Tibial nerve (tissue), 4 donors: ENCODE measurements around the gene TSSK2. TPM values are rescaled to one million over a fixed set of nuclear protein-coding genes. Genes with fewer than 3 reads are reported as not detected.
A peak's percentile ranks its signal among the peaks of the same experiment; 100 is the strongest.

ENCODE experiments used
- DNase-seq, 2 donors: peaks; one replicate each; pipeline ENCODE4 v3.0.0-alpha.2; 2019; ENCODE audit warnings: low spot score in 2 of 2
- H3K27ac ChIP-seq, 4 donors: fragments of 200-600 bp; sonication (generic) in 3 of 4; one replicate each; pipeline ENCODE4 v1.5.1; 2017 to 2019; ENCODE audit warnings: mild to moderate bottlenecking in 1 of 4
- H3K27me3 ChIP-seq, 2 donors: fragments of 200-600 bp; sonication (generic) in 1 of 2; one replicate each; pipeline versions ENCODE4 v1.5.1 to v1.6.0; 2017 to 2019
- H3K36me3 ChIP-seq, 3 donors: fragments of 200-600 bp; sonication (generic); one replicate each; pipeline ENCODE4 v1.5.1; 2018 to 2019
- H3K4me1 ChIP-seq, 4 donors: fragments of 200-600 bp; sonication (generic) in 3 of 4; one replicate each; pipeline ENCODE4 v1.5.1; 2017 to 2019
- H3K4me3 ChIP-seq, 4 donors: fragments of 200-600 bp; sonication (generic) in 3 of 4; one replicate each; pipeline ENCODE4 v1.5.1; 2017 to 2019; ENCODE audit warnings: mild to moderate bottlenecking in 1 of 4, moderate library complexity in 1 of 4
- H3K9me3 ChIP-seq, 4 donors: fragments of 200-600 bp; sonication (generic) in 3 of 4; one replicate each; pipeline ENCODE4 v1.5.1; 2017 to 2019
- CTCF ChIP-seq, 5 experiments: fragments of 200-600 bp in 3 of 5; fragments of 450-650 bp in 2 of 5; sonication (generic) in 3 of 5; IDR thresholded peaks; one replicate each; pipeline ENCODE4 v1.5.1; 2016 to 2019; ENCODE audit warnings: antibody characterized with exemption in 5 of 5, mild to moderate bottlenecking in 3 of 5, moderate library complexity in 2 of 5
- EP300 ChIP-seq, 2 donors: sonication (generic); formaldehyde crosslinking; IDR thresholded peaks; one replicate each; pipeline ENCODE4 v1.6.1; 2017; ENCODE audit warnings: antibody characterized with exemption in 2 of 2, mild to moderate bottlenecking in 1 of 2
- POLR2A ChIP-seq, 2 donors: fragments of 450-650 bp; IDR thresholded peaks; one replicate each; pipeline ENCODE4 v1.6.1; 2017; ENCODE audit warnings: antibody characterized with exemption in 2 of 2, mild to moderate bottlenecking in 2 of 2, moderate library complexity in 2 of 2
- WGBS, 2 donors: methylation state at CpG; one replicate each; pipeline ENCODE4 v1.1.5; 2018; 5-methylcytosine and 5-hydroxymethylcytosine counted together
- total RNA-seq, 4 donors: library from RNA; depleted of rRNA; stranded (reverse); fragments of >200 nt; gene quantifications; one replicate each; pipeline ENCODE4 v1.1.0, GENCODE V29; 2016

The TSSK2 gene
- total RNA-seq, 4 donors from 2014 or later: 0.30 TPM; not detected in 3

DNA sequence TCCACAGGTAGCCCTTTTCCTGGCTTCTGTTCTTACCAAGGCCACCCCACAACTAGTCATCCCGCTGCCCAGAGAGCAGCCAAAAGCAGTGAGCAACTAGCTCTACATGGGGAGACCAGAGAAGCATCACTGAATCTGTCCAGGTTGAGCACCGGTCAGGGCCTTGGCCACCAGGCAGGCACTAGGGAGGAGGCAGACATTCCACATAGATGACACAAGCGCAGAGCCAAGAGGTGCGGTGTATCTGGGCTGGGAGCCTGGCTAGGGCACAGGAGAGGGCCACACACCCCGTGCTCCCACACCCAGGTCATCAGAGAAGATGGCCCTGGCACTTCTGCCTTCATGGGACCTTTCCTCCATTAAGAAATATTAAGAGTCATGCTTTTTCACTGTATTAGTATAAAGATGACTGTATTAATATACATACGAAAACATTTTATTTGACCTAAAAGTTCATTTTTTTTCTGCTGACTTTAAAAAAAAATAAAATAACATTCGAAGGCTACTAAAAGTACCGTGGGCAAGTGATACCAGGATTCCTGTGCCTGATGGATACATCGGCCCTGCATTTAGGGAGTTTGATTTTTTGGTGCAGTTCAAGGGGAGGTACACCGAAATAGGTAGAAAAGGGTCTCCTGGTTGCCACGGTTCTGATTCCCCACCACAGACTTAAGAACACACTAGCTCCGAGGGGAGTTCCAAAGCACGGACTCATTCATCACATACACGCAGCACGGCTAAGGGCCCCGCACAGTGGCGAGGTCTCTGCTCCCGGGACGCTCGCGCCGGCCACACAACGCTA, 10.1 kb upstream of the TSSK2 start:
- Histone ChIP-seq H3K4me3 (peak overlapping the region; percentile 71 to 93 (median 79)), H3K27me3 (no peaks in the 10 kb centered on the region), H3K9me3 (no peaks in the 10 kb centered on the region), H3K27ac (peak overlapping the region; percentile 72 to 95 (median 92)), H3K36me3 (no peaks in the 10 kb centered on the region), H3K4me1 (peaks cover 0 to 62% (median 43%) of the 10 kb centered on the region in 4 donors)
- 20 to 30% methylated on average over 14 to 23 of the region's 23 CpGs for WGBS, 2 donors
- no peak for TF ChIP-seq EP300 (IDR thresholded peaks at IDR 0.05)
- no peak for TF ChIP-seq CTCF (IDR thresholded peaks at IDR 0.05)
- TF ChIP-seq POLR2A (IDR thresholded peaks at IDR 0.05): no peak
- no peak for DNase-seq

- Histone ChIP-seq H3K4me1 (peaks cover 0 to 55% (median 40%) of the 10 kb centered on the region in 4 donors), H3K9me3 (no peaks in the 10 kb centered on the region), H3K36me3 (no peaks in the 10 kb centered on the region), H3K27ac (peak overlapping the region; percentile 72 to 95 (median 92)), H3K4me3 (peak overlapping the region; percentile 71 to 93 (median 79)), H3K27me3 (no peaks in the 10 kb centered on the region)
- 0% methylated on average over 10 to 18 of the region's 47 CpGs for WGBS, 2 donors
- no peak for TF ChIP-seq CTCF (IDR thresholded peaks at IDR 0.05)
- no peak for TF ChIP-seq POLR2A (IDR thresholded peaks at IDR 0.05)
- no peak for TF ChIP-seq EP300 (IDR thresholded peaks at IDR 0.05)
- peak; percentile 21 to 26 for DNase-seq
Measured at GRCh38 chr22:19121631-19122142, 9.4 kb upstream of the TSSK2 start.

DNA sequence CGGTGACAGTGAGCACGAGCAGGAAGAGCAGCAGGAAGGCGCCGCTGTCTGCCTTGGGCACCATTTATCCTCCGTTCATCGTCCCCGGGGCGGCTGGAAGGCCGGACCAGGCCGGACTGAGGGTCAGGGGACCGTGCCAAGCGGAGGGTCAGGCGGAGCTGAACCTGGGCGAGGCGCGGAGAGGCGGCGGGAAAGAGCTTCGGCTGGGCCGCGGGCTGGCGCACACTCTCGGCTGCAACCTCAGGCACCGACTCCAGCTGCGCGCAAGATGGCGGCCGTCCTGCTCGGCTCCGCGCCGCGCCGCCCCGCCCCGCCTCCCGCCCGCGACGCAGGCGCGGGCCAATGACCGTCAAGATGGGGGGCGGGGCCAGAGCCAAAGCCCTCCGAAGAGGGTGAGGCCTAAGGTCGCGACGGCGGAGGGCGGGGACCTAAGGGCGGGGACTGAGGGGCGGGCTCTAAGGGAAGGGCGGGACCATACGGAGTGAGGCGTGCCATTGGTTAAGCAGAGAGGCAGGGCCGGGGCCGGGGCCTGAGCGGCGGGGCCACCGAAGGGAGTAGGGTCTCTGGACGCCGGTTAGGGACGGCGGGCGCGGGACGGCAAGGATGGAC, 8.9 kb upstream of the TSSK2 start, which contains the start of gene DGCR2:
Gene DGCR2, minus strand, starts transcription at position 270 of the 609 bp plus-strand sequence. Its CDS starts 206 bp downstream, at position 64.
- 0 to 1% methylated on average over 14 to 29 of the region's 67 CpGs for WGBS, 2 donors
- Histone ChIP-seq H3K9me3 (no peaks in the 10 kb centered on the region), H3K27ac (peak within 1 kb of the TSS; percentile 72 to 95 (median 92)), H3K4me3 (peak within 1 kb of the TSS; percentile 71 to 93 (median 79)), H3K4me1 (peaks cover 0 to 50% (median 35%) of the 10 kb centered on the region in 4 donors), H3K27me3 (no peaks in the 10 kb centered on the region), H3K36me3 (no peaks in the 10 kb centered on the region)
- TF ChIP-seq POLR2A (IDR thresholded peaks at IDR 0.05): peak; percentile 74 to 88
- peak in 1 of 2 donors; percentile 83 for TF ChIP-seq EP300 (IDR thresholded peaks at IDR 0.05)
- peak in 1 of 5 experiments; percentile 20 for TF ChIP-seq CTCF (IDR thresholded peaks at IDR 0.05)
- DNase-seq: peak; percentile 93 to 94

- Histone ChIP-seq H3K9me3 (no peaks in the 10 kb centered on the region), H3K4me3 (peak overlapping the region; percentile 55 to 93 (median 79)), H3K4me1 (peaks cover 0 to 43% (median 32%) of the 10 kb centered on the region in 4 donors), H3K36me3 (no peaks in the 10 kb centered on the region), H3K27ac (peak overlapping the region; percentile 72 to 95 (median 91)), H3K27me3 (no peaks in the 10 kb centered on the region)
- TF ChIP-seq CTCF (IDR thresholded peaks at IDR 0.05) (no peak), EP300 (IDR thresholded peaks at IDR 0.05) (no peak), POLR2A (IDR thresholded peaks at IDR 0.05) (no peak)
- DNase-seq: peak in 1 of 2 donors; percentile 15
- WGBS, 2 donors: 18 to 19% methylated on average over 26 to 27 of the region's 27 CpGs
Measured at GRCh38 chr22:19122752-19123492, 8.2 kb upstream of the TSSK2 start.
